Measurements from ENCODE around the gene SUMO2. TPM values are rescaled to one million over a fixed set of nuclear protein-coding genes. Genes with fewer than 3 reads are reported as not detected.

SUMO2 gene
- total RNA-seq, 1 donor from 2014 or later, result 649 TPM

DNA sequence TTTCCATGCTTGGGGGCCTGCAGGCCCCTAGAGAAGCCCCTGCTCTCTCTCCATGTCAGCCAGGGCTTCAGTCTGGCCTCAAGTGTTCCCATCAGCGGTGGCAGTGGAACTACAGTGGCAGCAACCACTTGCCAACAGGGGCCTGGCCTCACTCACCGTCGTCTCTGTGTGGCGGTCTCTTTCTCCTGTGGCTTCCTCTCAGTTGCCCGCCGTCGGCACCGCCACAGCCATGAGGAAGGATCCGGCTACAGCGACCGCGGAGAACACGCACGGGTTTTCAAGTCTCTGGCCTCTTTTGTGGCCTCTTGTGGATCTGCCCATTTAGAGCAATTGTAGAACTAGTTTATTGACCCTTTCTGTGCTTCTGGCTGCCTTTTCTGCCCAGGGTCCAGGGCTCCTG, 64.5 kb downstream of the SUMO2 start:
- peak overlapping the region; percentile 40 for H3K27ac Mint-ChIP-seq
- no peak for DNase-seq (ENCODE audit: low spot score)

GRCh38 chr17:75116737-75117136, 66.0 kb downstream of the SUMO2 start:
- Mint-ChIP-seq H3K27me3 (ENCODE audit: insufficient read depth) (no peaks in the 10 kb centered on the region), H3K27ac (no peak overlapping the region), H3K36me3 (ENCODE audit: low read depth) (peaks cover 31% of the 10 kb centered on the region), H3K4me1 (ENCODE audit: low read depth) (peaks cover 34% of the 10 kb centered on the region), H3K9me3 (no peaks in the 10 kb centered on the region), H3K4me3 (no peak overlapping the region)
- DNase-seq (ENCODE audit: low spot score), result no peak
- intact Hi-C loops (cut with micrococcal nuclease), result no loop called here

More for the DNA sequence above, 64.5 kb downstream of the SUMO2 start:
- Mint-ChIP-seq H3K4me3 (no peak overlapping the region), H3K36me3 (ENCODE audit: low read depth) (peaks cover 26% of the 10 kb centered on the region), H3K9me3 (no peaks in the 10 kb centered on the region), H3K4me1 (ENCODE audit: low read depth) (peaks cover 28% of the 10 kb centered on the region), H3K27me3 (ENCODE audit: insufficient read depth) (no peaks in the 10 kb centered on the region)
- intact Hi-C loops (cut with micrococcal nuclease), result no loop called here

Other genes with a start within 250 kb of the SUMO2 start
- gene OTOP3, start 247.1 kb downstream of the SUMO2 start, total RNA-seq, result not detected in 2 replicates
- gene HID1, start 210.2 kb downstream of the SUMO2 start, total RNA-seq, result 0.29 and 0.31 TPM in 2 replicates
- 1.1 and 1.3 TPM in 2 replicates for gene CDR2L, start 195.3 kb downstream of the SUMO2 start, total RNA-seq
- 77.8 and 78.1 TPM in 2 replicates for gene MRPL58, start 170.3 kb downstream of the SUMO2 start, total RNA-seq
- gene ATP5PD, start 136.0 kb downstream of the SUMO2 start, total RNA-seq, result 152 and 165 TPM in 2 replicates
- gene KCTD2, start 135.7 kb downstream of the SUMO2 start, total RNA-seq, result 21.2 and 22.6 TPM in 2 replicates
- 5.5 and 7.2 TPM in 2 replicates for gene SLC16A5, start 95.0 kb downstream of the SUMO2 start, total RNA-seq
- 11.6 and 13.0 TPM in 2 replicates for gene ARMC7, start 73.0 kb downstream of the SUMO2 start, total RNA-seq
- 80.0 and 80.1 TPM in 2 replicates for gene NT5C, start 51.2 kb downstream of the SUMO2 start, total RNA-seq
- 271 and 299 TPM in 2 replicates for gene JPT1, start 28.4 kb downstream of the SUMO2 start, total RNA-seq
- 122 and 129 TPM in 2 replicates for gene NUP85, start 22.7 kb upstream of the SUMO2 start, total RNA-seq
- gene GGA3, start 78.6 kb upstream of the SUMO2 start, total RNA-seq, result 93.4 and 94.3 TPM in 2 replicates
- gene MRPS7, start 78.9 kb upstream of the SUMO2 start, total RNA-seq, result 126 and 130 TPM in 2 replicates
- 49.0 and 49.3 TPM in 2 replicates for gene MIF4GD, start 88.3 kb upstream of the SUMO2 start, total RNA-seq
- 119 and 126 TPM in 2 replicates for gene SLC25A19, start 106.5 kb upstream of the SUMO2 start, total RNA-seq
- 172 and 183 TPM in 2 replicates for gene GRB2, start 222.7 kb upstream of the SUMO2 start, total RNA-seq